T47D (cell line): ENCODE measurements around the gene PGLYRP1.

ENCODE experiments used
- DNase-seq, 2 experiments: peaks; one replicate each; pipeline versions ENCODE4 v3.0.0 to v3.0.0-alpha.2; 2011 to 2012; ENCODE audit warnings: low read depth in 1 of 2, low spot score in 1 of 2
- JUND ChIP-seq: IDR thresholded peaks from 2 replicates; pipeline ENCODE4 v1.6.1; 2012; ENCODE audit warnings: low read depth
- in situ Hi-C: cut with HindIII; loops from 2 replicates; pipeline ENCODE4 v1.10.0; 2016; ENCODE audit warnings: low sequenced_read_pairs, low pct_unique_long_range_greater_than_20kb

PGLYRP1 gene

GRCh38 chr19:46009530-46010510 lies 13.0 kb downstream of the PGLYRP1 start:
- in situ Hi-C loops: no loop called here
- peak in 1 of 2 experiments; percentile 66 for DNase-seq
- no peak for TF ChIP-seq JUND

GRCh38 chr19:46006411-46006810 lies 16.4 kb downstream of the PGLYRP1 start:
- no peak for TF ChIP-seq JUND
- in situ Hi-C loops: no loop called here
- no peak for DNase-seq

- TF ChIP-seq JUND: no peak
- no peak for DNase-seq
- in situ Hi-C loops: no loop called here
Observed at GRCh38 chr19:46002678-46003275, 20.1 kb downstream of the PGLYRP1 start.

- peak; percentile 73 to 75 for DNase-seq
- in situ Hi-C loops: no loop called here
- TF ChIP-seq JUND: no peak
Observed at GRCh38 chr19:46000491-46001246, 22.2 kb downstream of the PGLYRP1 start.

- peak in 1 of 2 experiments; percentile 35 for DNase-seq
- in situ Hi-C loops: no loop called here
- TF ChIP-seq JUND: no peak
Observed at GRCh38 chr19:45999653-46000121, 23.2 kb downstream of the PGLYRP1 start.

- in situ Hi-C loops: no loop called here
- no peak for DNase-seq
- no peak for TF ChIP-seq JUND
Observed at GRCh38 chr19:45998834-45999233, 24.0 kb downstream of the PGLYRP1 start.

- no peak for TF ChIP-seq JUND
- in situ Hi-C loops: no loop called here
- DNase-seq: no peak
Observed at GRCh38 chr19:45996933-45997332, 25.9 kb downstream of the PGLYRP1 start.

- no peak for DNase-seq
- no peak for TF ChIP-seq JUND
- in situ Hi-C loops: no loop called here
Observed at GRCh38 chr19:45995715-45996385, 27.0 kb downstream of the PGLYRP1 start.

GRCh38 chr19:45994998-45995714 lies 27.7 kb downstream of the PGLYRP1 start, which contains the start of gene CCDC61:
CCDC61 (plus strand) TSS chr19:45995467; CDS start chr19:46003019, 7,552 bp downstream.
- peak; percentile 88 to 99 for DNase-seq
- TF ChIP-seq JUND: no peak
- in situ Hi-C loops: no loop called here

- TF ChIP-seq JUND: no peak
- no peak for DNase-seq
- in situ Hi-C loops: no loop called here
Observed at GRCh38 chr19:45994456-45994997, 28.3 kb downstream of the PGLYRP1 start.

GRCh38 chr19:45990113-45990728 lies 32.6 kb downstream of the PGLYRP1 start:
- TF ChIP-seq JUND: no peak
- DNase-seq: no peak
- in situ Hi-C loops: no loop called here
